Vagina (tissue), 2 donors: ENCODE measurements around the gene LST1.

Experiments used
- CTCF ChIP-seq, 3 experiments: fragments of 450-650 bp in 2 of 3; fragments of 200-600 bp in 1 of 3; sonication (generic) in 1 of 3; IDR thresholded peaks; one replicate each; pipeline ENCODE4 v1.5.1; 2017 to 2019; ENCODE audit warnings: antibody characterized with exemption in 3 of 3, mild to moderate bottlenecking in 2 of 3, moderate library complexity in 2 of 3
- POLR2A ChIP-seq, 2 donors: fragments of 450-650 bp; IDR thresholded peaks; one replicate each; pipeline ENCODE4 v1.6.1; 2017; ENCODE audit warnings: antibody characterized with exemption in 2 of 2, mild to moderate bottlenecking in 2 of 2, moderate library complexity in 2 of 2
- POLR2AphosphoS5 ChIP-seq, 2 donors: sonication (generic); formaldehyde crosslinking; IDR thresholded peaks; one replicate each; pipeline ENCODE4 v1.9.0; 2017; ENCODE audit warnings: antibody characterized with exemption in 2 of 2, mild to moderate bottlenecking in 2 of 2, low read depth in 1 of 2; ENCODE audit not compliant: insufficient read depth in 1 of 2

DNA sequence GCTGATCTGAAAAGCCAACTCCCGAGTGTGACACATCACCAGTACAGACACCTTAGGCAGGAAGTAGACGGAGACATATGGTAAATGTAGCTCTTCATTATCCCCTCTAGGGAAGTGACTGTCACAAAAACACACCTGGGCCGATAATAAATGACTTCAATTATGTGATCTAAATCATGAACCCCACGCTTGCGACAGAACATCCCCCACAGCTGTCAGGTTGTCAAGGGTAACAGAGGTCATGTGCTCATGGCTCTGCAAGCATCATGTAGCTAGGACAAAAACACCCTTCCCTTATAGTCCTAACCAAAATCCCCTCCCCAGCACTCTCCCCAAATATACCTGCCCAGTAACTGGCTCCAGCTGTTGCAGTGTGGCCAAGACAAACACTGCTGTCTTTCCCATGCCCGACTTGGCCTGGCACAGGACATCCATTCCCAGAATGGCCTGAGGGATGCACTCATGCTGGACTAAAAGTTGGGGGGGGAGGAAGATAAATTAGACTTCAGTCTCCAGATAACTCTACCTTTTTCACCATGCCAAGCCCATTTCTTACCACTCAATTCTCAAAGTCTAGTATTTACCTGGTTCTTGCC lies 47.2 kb upstream of the LST1 start:
- TF ChIP-seq CTCF (IDR thresholded peaks at IDR 0.05) (no peak), POLR2A (IDR thresholded peaks at IDR 0.05) (no peak), POLR2AphosphoS5 (IDR thresholded peaks at IDR 0.05; ENCODE audit: insufficient read depth in 1 of 2, low read depth in 1 of 2) (no peak)
